Natural killer cell (primary cell): ENCODE data around the gene POGZ. TPM values are rescaled to one million over a fixed set of nuclear protein-coding genes. Genes with fewer than 3 reads are reported as not detected.

ENCODE experiments used
- ATAC-seq, 3 donors: fragments of 150-1000 bp in 2 of 3; fragments of 200-7000 bp in 1 of 3; cut with Tn5 transposase; 1 replicate in 1 of 3; 2 replicates in 2 of 3; pipeline ENCODE4 v1.10.0; 2021; ENCODE audit warnings: mild to moderate bottlenecking in 2 of 3, moderate library complexity in 2 of 3
- DNase-seq, 2 donors: peaks; one replicate each; pipeline versions ENCODE4 v3.0.0 to v3.0.0-alpha.2; 2013 to 2021; ENCODE audit warnings: mixed read lengths in 1 of 2
- H3K27ac ChIP-seq: one replicate; pipeline ENCODE4 v1.5.1; 2013; ENCODE audit warnings: mild to moderate bottlenecking, low read length
- H3K27me3 ChIP-seq: one replicate; pipeline ENCODE4 v1.6.1; 2013; ENCODE audit warnings: low read length; ENCODE audit not compliant: control insufficient read depth, insufficient read depth
- H3K36me3 ChIP-seq: one replicate; pipeline ENCODE4 v1.6.1; 2013; ENCODE audit warnings: low read length; ENCODE audit not compliant: control insufficient read depth, insufficient read depth
- H3K4me1 ChIP-seq: one replicate; pipeline ENCODE4 v1.6.1; 2013; ENCODE audit warnings: low read length; ENCODE audit not compliant: control insufficient read depth, insufficient read depth
- H3K4me3 ChIP-seq: one replicate; pipeline ENCODE4 v1.5.1; 2013; ENCODE audit warnings: low read length
- H3K9me3 ChIP-seq: one replicate; pipeline ENCODE4 v1.6.1; 2013; ENCODE audit warnings: low read length; ENCODE audit not compliant: control insufficient read depth, insufficient read depth
- H3K27ac Mint-ChIP-seq, 2 donors: one replicate each; pipeline ENCODE4 v1.8.0; 2022; ENCODE audit warnings: mild to moderate bottlenecking in 2 of 2, mixed read lengths in 2 of 2, moderate library complexity in 1 of 2
- H3K27me3 Mint-ChIP-seq, 2 donors: one replicate each; pipeline ENCODE4 v1.8.0; 2022; ENCODE audit warnings: low read depth in 2 of 2, mixed read lengths in 2 of 2
- H3K36me3 Mint-ChIP-seq: one replicate; pipeline ENCODE4 v1.8.0; 2022; ENCODE audit warnings: mixed read lengths
- H3K4me1 Mint-ChIP-seq, 2 donors: one replicate each; pipeline ENCODE4 v1.8.0; 2022; ENCODE audit warnings: mixed read lengths in 2 of 2
- H3K4me3 Mint-ChIP-seq: one replicate; pipeline ENCODE4 v1.8.0; 2022; ENCODE audit warnings: mild to moderate bottlenecking, moderate library complexity, mixed read lengths
- H3K9me3 Mint-ChIP-seq, 2 donors: one replicate each; pipeline ENCODE4 v1.8.0; 2022; ENCODE audit warnings: mixed read lengths in 2 of 2
- CTCF ChIP-seq: fragments of 200-600 bp; IDR thresholded peaks from one replicate; pipeline ENCODE4 v1.8.0; 2022; ENCODE audit warnings: antibody characterized with exemption
- WGBS: methylation state at CpG from one replicate; pipeline ENCODE4 v1.1.7; 2013; ENCODE audit warnings: missing lambda C conversion rate; ENCODE audit not compliant: insufficient coverage; 5-methylcytosine and 5-hydroxymethylcytosine counted together
- intact Hi-C: fragments of 100-400 bp; cut with micrococcal nuclease; formaldehyde crosslinking; loops from one replicate; pipeline ENCODE4 v1.14.2; 2022
- total RNA-seq, 4 donors: library from RNA; stranded (reverse); fragments of 120-200 nt in 1 of 4; gene quantifications; one replicate each; pipeline versions ENCODE4 v1.2.3 to v1.2.4, GENCODE V29; 2013 to 2022

The POGZ gene
- total RNA-seq, 3 donors from 2014 or later (not counting 1 experiment from before 2014, with no cell fraction given), result 106 to 129 (median 121) TPM

GRCh38 chr1:151494741-151495281, 35.5 kb upstream of the POGZ start:
- Mint-ChIP-seq H3K27me3 (no peaks in the 10 kb centered on the region), H3K36me3 (no peaks in the 10 kb centered on the region), H3K27ac (no peak overlapping the region), H3K9me3 (no peaks in the 10 kb centered on the region), H3K4me3 (no peak overlapping the region), H3K4me1 (no peaks in the 10 kb centered on the region)
- intact Hi-C loops, result no loop called here
- TF ChIP-seq CTCF, result no peak
- 0% methylated on average over 1 of the region's 1 CpG for WGBS
- Histone ChIP-seq H3K36me3 (no peaks in the 10 kb centered on the region), H3K4me1 (no peaks in the 10 kb centered on the region), H3K27me3 (no peaks in the 10 kb centered on the region), H3K27ac (no peak overlapping the region), H3K9me3 (no peaks in the 10 kb centered on the region), H3K4me3 (no peak overlapping the region)
- ATAC-seq, result peak in 1 of 3 donors; percentile 29
- DNase-seq, result no peak

GRCh38 chr1:151493042-151493441, 33.7 kb upstream of the POGZ start:
- Mint-ChIP-seq H3K9me3 (no peaks in the 10 kb centered on the region), H3K4me1 (no peaks in the 10 kb centered on the region), H3K27ac (no peak overlapping the region), H3K4me3 (no peak overlapping the region), H3K27me3 (no peaks in the 10 kb centered on the region), H3K36me3 (no peaks in the 10 kb centered on the region)
- Histone ChIP-seq H3K27ac (no peak overlapping the region), H3K27me3 (no peaks in the 10 kb centered on the region), H3K4me3 (no peak overlapping the region), H3K9me3 (no peaks in the 10 kb centered on the region), H3K4me1 (no peaks in the 10 kb centered on the region), H3K36me3 (no peaks in the 10 kb centered on the region)
- WGBS, result 92% methylated on average over 3 of the region's 3 CpGs
- no peak for TF ChIP-seq CTCF
- ATAC-seq (no peak), DNase-seq (no peak)
- intact Hi-C loops, result no loop called here

GRCh38 chr1:151492120-151492519, 32.8 kb upstream of the POGZ start:
- Mint-ChIP-seq H3K36me3 (no peaks in the 10 kb centered on the region), H3K4me3 (no peak overlapping the region), H3K27me3 (no peaks in the 10 kb centered on the region), H3K4me1 (no peaks in the 10 kb centered on the region), H3K27ac (no peak overlapping the region), H3K9me3 (no peaks in the 10 kb centered on the region)
- ATAC-seq (no peak), DNase-seq (no peak)
- H3K4me1 ChIP-seq, result no peaks in the 10 kb centered on the region
- H3K36me3 ChIP-seq, result no peaks in the 10 kb centered on the region
- intact Hi-C loops, result no loop called here
- no peak overlapping the region for H3K27ac ChIP-seq
- WGBS, result 82% methylated on average over 1 of the region's 1 CpG
- H3K9me3 ChIP-seq, result no peaks in the 10 kb centered on the region
- no peaks in the 10 kb centered on the region for H3K27me3 ChIP-seq
- no peak overlapping the region for H3K4me3 ChIP-seq
- TF ChIP-seq CTCF, result no peak

- DNase-seq, result no peak
- Histone ChIP-seq H3K4me3 (no peak overlapping the region), H3K27me3 (no peaks in the 10 kb centered on the region), H3K36me3 (no peaks in the 10 kb centered on the region), H3K27ac (no peak overlapping the region), H3K4me1 (no peaks in the 10 kb centered on the region), H3K9me3 (no peaks in the 10 kb centered on the region)
- intact Hi-C loops, result no loop called here
- H3K4me3 Mint-ChIP-seq, result no peak overlapping the region
- no peak overlapping the region for H3K27ac Mint-ChIP-seq
- WGBS, result 87% methylated on average over 5 of the region's 5 CpGs
- H3K27me3 Mint-ChIP-seq, result peaks cover 0 to under 1% of the 10 kb centered on the region in 2 donors
- no peak for TF ChIP-seq CTCF
- H3K4me1 Mint-ChIP-seq, result no peaks in the 10 kb centered on the region
- ATAC-seq, result no peak
- no peaks in the 10 kb centered on the region for H3K9me3 Mint-ChIP-seq
- no peaks in the 10 kb centered on the region for H3K36me3 Mint-ChIP-seq
Measured at GRCh38 chr1:151491641-151492040, 32.3 kb upstream of the POGZ start.
